Activated naive CD8-positive, alpha-beta T cell treated with anti-CD3 and anti-CD28 coated beads, Interleukin-2, amount 50 U/mL, for 24 hours (primary cell): ENCODE data around the gene IQSEC3.

ENCODE experiments used
- ATAC-seq: fragments of 150-1000 bp; cut with Tn5 transposase; one replicate; pipeline ENCODE4 v1.10.0; 2021
- DNase-seq: peaks from one replicate; pipeline ENCODE4 v3.0.0; 2021
- H3K27ac Mint-ChIP-seq: one replicate; pipeline ENCODE4 v1.8.0; 2021; ENCODE audit warnings: mild to moderate bottlenecking, mixed read lengths
- H3K27me3 Mint-ChIP-seq: one replicate; pipeline ENCODE4 v1.8.0; 2021; ENCODE audit warnings: mixed read lengths
- H3K36me3 Mint-ChIP-seq: one replicate; pipeline ENCODE4 v1.8.0; 2021; ENCODE audit warnings: low read depth, mixed read lengths
- H3K4me1 Mint-ChIP-seq: one replicate; pipeline ENCODE4 v1.8.0; 2021; ENCODE audit warnings: mixed read lengths
- H3K4me3 Mint-ChIP-seq: one replicate; pipeline ENCODE4 v1.8.0; 2021; ENCODE audit warnings: mild to moderate bottlenecking, moderate library complexity, mixed read lengths
- H3K9me3 Mint-ChIP-seq: one replicate; pipeline ENCODE4 v1.8.0; 2021; ENCODE audit warnings: mixed read lengths

The IQSEC3 gene

DNA sequence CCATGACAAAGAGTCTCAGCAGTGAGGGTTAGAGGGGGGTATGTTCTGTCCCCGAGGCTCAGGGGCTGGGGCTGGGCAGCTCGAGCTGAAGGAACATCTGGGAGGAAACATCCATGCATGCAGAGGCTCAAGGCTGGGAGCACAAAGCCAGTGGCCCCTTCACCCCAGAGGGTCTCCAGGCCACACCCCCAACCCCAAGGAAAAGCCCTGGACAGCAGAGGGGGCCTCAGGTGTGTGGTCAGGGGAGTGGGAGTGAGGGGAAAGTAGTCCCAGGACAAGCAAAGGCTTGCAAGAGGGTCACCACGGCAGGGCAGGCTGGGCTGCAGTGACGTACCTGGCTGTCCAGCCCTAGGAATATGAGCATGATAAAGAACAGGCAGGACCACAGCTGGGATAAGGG lies 129.9 kb downstream of the IQSEC3 start:
- Mint-ChIP-seq H3K4me3 (no peak overlapping the region), H3K4me1 (no peaks in the 10 kb centered on the region), H3K36me3 (no peaks in the 10 kb centered on the region), H3K9me3 (no peaks in the 10 kb centered on the region), H3K27ac (no peak overlapping the region), H3K27me3 (peaks cover 17% of the 10 kb centered on the region)
- ATAC-seq (no peak), DNase-seq (no peak)

DNA sequence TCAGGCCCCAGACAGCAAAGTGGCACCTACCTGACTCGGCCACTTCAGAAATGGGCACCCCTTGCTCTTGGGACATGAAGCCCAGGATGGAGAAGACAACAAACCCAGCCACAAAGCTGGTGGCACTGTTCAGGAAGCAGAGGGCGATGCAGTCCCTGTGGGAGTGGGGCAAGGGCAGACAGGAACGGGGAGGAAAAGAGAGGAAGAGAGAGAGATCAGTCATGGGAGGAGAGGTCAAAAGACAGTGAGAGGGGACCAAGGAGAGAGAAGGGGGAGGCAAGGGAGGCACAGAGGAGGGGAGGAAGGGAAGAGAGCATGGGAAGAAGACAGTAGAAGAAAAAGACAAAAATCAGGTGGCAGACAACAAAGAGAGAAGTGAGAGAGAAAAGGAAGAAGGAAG lies 130.8 kb downstream of the IQSEC3 start:
- no peak for ATAC-seq
- Mint-ChIP-seq H3K4me1 (no peaks in the 10 kb centered on the region), H3K36me3 (no peaks in the 10 kb centered on the region), H3K27ac (no peak overlapping the region), H3K4me3 (no peak overlapping the region), H3K27me3 (peaks cover 24% of the 10 kb centered on the region), H3K9me3 (no peaks in the 10 kb centered on the region)
- no peak for DNase-seq

DNA sequence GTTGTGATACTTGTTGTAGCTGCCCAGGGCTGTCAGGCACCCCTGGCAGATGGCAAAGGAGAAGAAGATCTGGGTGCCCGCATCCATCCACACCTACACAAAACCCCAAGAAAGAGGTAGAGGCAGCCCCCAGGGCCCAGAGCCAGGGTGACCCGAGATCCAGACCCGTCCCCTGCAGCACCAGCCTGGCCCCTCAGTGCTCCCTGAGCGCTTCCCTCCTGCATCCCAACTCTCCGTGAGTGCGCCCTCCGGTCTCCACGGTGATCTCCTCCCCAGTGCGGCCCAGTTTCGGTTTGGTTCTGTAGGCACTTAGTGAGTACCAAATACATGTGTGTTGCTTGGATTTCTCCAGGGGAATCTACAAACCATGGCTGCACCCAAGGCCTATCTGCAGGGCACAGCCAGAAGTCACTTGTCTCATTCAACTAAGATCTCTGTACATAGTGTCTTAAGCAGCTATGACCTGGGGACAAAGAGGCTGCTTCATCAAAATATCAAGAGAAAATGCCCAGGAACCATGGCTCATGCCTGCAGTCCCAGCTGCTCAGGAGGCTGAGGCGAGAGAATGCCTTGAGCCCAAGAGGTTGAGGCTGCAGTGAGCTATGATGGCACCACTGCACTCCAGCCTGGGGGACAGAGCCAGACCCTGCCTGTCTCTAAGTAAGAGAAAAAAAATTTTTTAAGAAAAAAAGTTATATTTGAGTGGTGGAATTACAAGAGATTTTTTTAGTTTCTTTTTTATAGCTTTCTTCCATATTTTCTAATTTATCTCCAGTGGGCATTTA lies 131.5 kb downstream of the IQSEC3 start:
- Mint-ChIP-seq H3K27me3 (peaks cover 27% of the 10 kb centered on the region), H3K36me3 (no peaks in the 10 kb centered on the region), H3K9me3 (no peaks in the 10 kb centered on the region), H3K27ac (no peak overlapping the region), H3K4me1 (no peaks in the 10 kb centered on the region), H3K4me3 (no peak overlapping the region)
- DNase-seq: no peak
- no peak for ATAC-seq

DNA sequence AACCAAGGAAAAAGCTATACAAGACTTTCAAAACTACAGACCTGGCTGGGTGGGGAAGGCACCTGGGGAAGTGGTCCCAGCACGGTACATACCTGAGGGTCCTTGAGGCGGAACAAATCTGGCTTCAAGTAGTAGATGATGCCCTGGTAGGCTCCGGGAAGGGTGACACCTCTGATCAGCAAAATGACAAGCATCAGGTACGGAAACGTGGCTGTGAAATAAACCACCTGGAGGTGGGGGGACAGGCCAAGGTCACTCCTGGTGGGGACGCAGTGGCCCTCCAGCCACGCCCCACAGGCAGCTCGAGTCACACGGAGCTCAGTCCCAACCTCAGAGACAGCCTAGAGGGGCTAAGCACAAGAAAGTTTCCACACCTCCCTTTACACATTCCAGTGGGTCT lies 132.1 kb downstream of the IQSEC3 start:
- peaks cover 28% of the 10 kb centered on the region for H3K27me3 Mint-ChIP-seq
- ATAC-seq (no peak), DNase-seq (no peak)
- no peaks in the 10 kb centered on the region for H3K9me3 Mint-ChIP-seq
- H3K27ac Mint-ChIP-seq: no peak overlapping the region
- H3K36me3 Mint-ChIP-seq: no peaks in the 10 kb centered on the region
- no peak overlapping the region for H3K4me3 Mint-ChIP-seq
- H3K4me1 Mint-ChIP-seq: no peaks in the 10 kb centered on the region

DNA sequence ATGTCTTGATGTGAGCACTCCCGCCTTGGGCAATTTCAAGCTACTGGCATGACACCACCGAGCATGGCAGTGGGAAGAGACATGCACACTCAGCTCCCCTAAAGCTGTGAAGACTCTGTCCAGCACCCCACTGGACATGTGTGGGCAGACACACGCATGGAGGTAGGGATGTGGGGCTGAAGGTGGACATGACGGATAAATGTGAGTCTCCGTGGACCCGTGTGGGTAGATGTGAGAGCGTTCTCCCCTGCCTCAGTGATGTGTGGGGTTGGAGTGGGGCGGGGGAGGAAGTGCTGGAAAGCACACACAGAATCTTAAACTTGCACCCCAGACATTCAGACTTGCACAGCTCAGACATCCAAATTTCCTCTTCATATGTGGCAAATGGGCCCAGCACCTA lies 134.8 kb downstream of the IQSEC3 start:
- peaks cover 40% of the 10 kb centered on the region for H3K27me3 Mint-ChIP-seq
- no peak overlapping the region for H3K27ac Mint-ChIP-seq
- H3K4me1 Mint-ChIP-seq: no peaks in the 10 kb centered on the region

DNA sequence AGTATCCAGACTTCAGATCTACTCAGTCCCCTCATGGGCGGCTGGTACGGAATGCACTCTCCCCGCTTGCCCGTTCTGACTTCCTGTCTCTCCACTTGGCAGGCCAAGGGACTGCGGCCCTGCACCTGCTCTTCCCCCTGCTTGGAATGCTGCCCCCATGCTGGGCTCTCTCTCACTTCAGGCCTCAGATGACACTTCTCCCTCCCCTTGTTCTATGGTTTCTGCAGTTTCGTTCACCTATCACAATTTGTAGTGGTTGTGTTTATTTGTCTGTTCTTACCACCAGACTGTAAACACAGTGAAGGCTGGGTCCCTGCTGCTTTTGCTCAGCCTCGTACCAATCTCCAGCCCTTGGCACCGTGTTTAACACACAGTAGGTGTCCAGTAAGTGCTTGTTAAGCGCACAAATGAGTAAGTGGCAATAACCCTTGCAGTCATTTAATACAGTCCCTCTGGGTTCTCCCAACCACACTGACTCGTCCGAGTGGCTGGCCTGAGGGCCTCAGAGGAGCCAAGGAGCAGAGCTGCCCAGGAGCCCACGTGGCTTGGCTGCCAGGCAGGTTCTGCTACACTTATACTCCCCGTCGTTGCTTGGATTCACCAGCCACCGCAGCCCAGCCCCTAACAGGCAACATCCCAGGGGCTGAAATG lies 135.6 kb downstream of the IQSEC3 start:
- no peak overlapping the region for H3K4me3 Mint-ChIP-seq

More for the DNA sequence above, 134.8 kb downstream of the IQSEC3 start:
- Mint-ChIP-seq H3K4me3 (no peak overlapping the region), H3K36me3 (no peaks in the 10 kb centered on the region), H3K9me3 (no peaks in the 10 kb centered on the region)
- no peak for ATAC-seq
- no peak for DNase-seq

DNA sequence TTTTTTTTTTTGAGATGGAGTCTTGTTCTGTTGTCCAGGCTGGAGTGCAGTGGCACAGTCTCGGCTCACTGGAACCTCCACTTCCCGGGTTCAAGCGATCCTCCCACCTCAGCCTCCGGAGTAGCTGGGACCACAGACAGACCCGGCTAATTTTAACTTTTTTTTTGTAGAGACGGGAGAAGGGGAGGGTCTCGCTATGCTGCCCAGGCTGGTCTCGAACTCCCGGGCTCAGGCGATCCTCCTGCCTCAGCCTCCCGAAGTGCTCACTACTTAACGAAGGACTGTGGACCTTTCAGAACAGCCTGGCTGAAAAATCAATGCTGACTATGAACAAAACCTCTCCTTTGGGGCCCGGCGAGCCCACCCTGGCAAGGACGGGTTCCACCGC lies 136.5 kb downstream of the IQSEC3 start:
- ATAC-seq: no peak
- no peaks in the 10 kb centered on the region for H3K4me1 Mint-ChIP-seq
- peaks cover 39% of the 10 kb centered on the region for H3K27me3 Mint-ChIP-seq
- no peaks in the 10 kb centered on the region for H3K9me3 Mint-ChIP-seq
- no peaks in the 10 kb centered on the region for H3K36me3 Mint-ChIP-seq
- H3K4me3 Mint-ChIP-seq: no peak overlapping the region
- DNase-seq: no peak
- H3K27ac Mint-ChIP-seq: no peak overlapping the region

More for the DNA sequence above, 135.6 kb downstream of the IQSEC3 start:
- DNase-seq (no peak), ATAC-seq (no peak)
- Mint-ChIP-seq H3K36me3 (no peaks in the 10 kb centered on the region), H3K9me3 (no peaks in the 10 kb centered on the region), H3K27me3 (peaks cover 42% of the 10 kb centered on the region), H3K27ac (no peak overlapping the region), H3K4me1 (no peaks in the 10 kb centered on the region)

DNA sequence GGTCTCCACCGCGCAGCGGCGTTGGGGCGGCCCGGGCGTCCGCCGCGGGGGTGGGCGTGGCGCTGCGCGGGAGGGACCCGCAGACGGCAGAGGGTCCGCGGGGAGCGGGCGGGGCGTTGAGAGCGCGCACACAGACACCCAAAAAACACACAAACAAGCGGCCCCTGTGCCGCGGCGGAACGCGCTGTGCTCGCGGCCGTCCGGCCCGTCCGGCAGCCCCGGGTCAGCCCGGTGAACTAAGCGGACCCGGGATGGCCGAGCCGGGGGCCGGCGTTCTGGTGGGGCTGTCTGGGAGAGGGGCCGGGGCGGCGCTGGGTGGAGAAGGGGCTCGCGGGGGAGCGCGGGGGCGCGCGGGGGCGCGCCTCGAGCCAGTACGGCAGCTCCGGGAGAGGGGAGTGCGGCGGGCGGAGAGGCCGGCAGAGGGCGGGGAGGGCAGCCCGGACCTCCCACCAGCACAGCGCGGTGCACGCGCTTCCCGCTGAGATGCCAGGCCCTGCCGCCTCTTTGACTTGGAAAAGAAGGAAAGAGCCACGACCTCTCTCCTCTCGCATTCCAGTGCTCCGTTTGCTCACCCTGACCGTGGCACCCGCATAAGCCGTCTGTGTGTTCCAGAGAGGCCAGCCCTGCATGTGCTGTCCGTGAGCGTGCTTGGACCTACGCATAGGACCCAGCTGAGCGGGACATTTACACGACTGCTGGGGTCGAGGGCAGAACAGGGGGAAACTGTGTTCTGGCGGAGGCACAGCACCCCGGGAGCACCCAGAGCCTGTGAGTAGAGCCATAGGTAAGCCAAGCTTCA lies 137.1 kb downstream of the IQSEC3 start:
- DNase-seq (no peak), ATAC-seq (no peak)
- Mint-ChIP-seq H3K4me1 (no peaks in the 10 kb centered on the region), H3K9me3 (no peaks in the 10 kb centered on the region), H3K36me3 (no peaks in the 10 kb centered on the region), H3K4me3 (no peak overlapping the region), H3K27me3 (peaks cover 39% of the 10 kb centered on the region), H3K27ac (no peak overlapping the region)

DNA sequence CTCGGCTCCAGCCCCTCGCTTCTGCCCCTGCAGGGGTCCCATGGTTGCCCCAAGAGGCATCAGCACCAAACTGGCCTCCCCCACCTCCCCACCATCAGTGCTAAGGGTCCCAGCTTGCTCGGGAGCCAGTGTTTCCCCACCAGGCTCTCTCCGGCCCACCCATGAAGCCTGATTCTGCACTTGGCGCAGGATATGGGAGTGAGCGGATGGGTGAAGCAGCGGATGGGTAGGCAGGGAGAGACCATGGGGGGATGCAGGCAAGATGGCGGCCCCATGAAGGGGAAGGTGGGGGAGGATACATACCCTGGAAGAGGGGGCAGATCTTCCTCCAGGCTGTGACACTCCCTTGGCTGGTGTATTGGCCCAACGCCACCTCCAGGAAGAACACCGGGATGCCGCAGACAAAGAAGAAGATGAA lies 137.7 kb downstream of the IQSEC3 start:
- no peak for ATAC-seq
- no peak for DNase-seq
- peaks cover 43% of the 10 kb centered on the region for H3K27me3 Mint-ChIP-seq
- H3K4me1 Mint-ChIP-seq: no peaks in the 10 kb centered on the region
- H3K36me3 Mint-ChIP-seq: no peaks in the 10 kb centered on the region
- H3K4me3 Mint-ChIP-seq: no peak overlapping the region
- no peak overlapping the region for H3K27ac Mint-ChIP-seq
- no peaks in the 10 kb centered on the region for H3K9me3 Mint-ChIP-seq

DNA sequence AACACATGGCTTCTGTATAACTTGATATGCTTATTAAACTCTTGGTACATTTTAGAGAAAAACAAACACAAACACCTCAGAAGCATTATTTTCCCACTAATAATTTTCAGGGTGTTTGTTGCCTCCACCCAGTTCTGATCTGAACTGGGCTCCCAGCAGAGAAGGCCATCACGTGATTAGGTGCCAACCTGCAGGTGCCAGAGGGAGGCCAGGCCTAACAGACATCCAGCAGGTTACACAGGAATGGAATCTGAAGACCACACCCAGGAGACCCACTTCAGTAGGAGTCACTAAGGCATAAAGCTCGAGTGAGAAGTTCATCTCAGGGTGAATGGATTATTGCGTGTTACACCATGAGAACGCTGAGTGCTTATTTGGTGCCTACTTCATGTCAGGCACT lies 138.5 kb downstream of the IQSEC3 start:
- Mint-ChIP-seq H3K4me1 (no peaks in the 10 kb centered on the region), H3K36me3 (no peaks in the 10 kb centered on the region), H3K27ac (no peak overlapping the region), H3K4me3 (no peak overlapping the region), H3K9me3 (no peaks in the 10 kb centered on the region), H3K27me3 (peaks cover 44% of the 10 kb centered on the region)
- DNase-seq: no peak
- no peak for ATAC-seq

DNA sequence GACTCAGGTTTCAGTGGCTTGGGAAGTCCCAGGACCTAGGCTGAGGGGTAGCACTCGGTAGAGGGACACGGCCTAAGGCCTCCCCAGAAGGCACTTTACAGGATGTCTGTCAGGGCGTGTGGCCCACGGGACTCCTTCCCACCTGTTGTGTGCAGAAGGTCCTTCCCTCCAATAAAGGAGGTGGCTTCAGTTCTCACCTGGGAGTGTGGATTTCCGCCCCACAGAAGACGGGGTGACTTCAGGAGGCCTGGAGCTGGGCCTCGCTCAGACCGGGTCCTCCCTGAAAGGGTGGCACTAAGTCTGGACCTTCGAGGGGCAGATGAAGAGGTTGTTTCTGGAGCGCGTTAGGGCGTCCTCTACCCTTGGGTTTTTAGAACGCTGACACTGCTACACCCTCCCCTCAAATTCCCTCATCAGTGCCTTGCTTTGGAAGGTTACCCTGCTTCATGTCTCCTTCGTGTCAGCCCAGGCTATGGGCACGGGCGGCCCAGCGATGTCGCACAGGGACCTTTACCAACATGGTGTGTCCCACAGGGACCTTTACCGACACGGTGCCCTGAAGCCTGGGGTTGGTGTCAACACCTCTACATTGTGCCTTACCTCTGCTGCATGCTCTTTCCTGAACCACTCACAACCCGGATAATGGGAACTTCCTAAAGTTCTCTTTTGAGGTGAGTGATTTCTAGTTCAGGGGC lies 140.3 kb downstream of the IQSEC3 start:
- no peak for ATAC-seq

DNA sequence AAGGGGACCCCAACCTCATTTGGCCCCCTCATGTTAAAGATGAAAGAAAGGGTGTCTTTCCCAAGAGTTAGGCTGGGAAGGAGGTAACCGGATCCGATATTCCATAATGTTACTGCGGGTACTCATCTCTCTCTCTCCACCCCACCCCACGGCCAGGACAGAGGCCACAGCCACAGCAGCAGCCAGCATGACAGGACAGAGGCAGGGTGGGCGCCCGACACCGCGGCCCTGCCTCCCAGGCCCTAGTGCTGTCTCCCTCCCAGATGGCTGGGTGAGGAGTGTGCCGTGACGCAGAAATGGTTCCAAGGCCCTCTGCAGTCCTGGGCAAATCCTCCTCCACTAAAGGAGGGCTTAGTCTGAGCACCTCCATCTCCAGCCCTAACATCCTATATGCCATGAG lies 141.2 kb downstream of the IQSEC3 start:
- Mint-ChIP-seq H3K27me3 (peaks cover 48% of the 10 kb centered on the region), H3K4me3 (no peak overlapping the region), H3K4me1 (no peaks in the 10 kb centered on the region), H3K27ac (no peak overlapping the region), H3K36me3 (no peaks in the 10 kb centered on the region), H3K9me3 (no peaks in the 10 kb centered on the region)
- ATAC-seq: no peak
- no peak for DNase-seq

More for the DNA sequence above, 140.3 kb downstream of the IQSEC3 start:
- Mint-ChIP-seq H3K9me3 (no peaks in the 10 kb centered on the region), H3K27ac (no peak overlapping the region), H3K4me3 (no peak overlapping the region), H3K36me3 (no peaks in the 10 kb centered on the region), H3K4me1 (no peaks in the 10 kb centered on the region), H3K27me3 (peaks cover 48% of the 10 kb centered on the region)
- no peak for DNase-seq

DNA sequence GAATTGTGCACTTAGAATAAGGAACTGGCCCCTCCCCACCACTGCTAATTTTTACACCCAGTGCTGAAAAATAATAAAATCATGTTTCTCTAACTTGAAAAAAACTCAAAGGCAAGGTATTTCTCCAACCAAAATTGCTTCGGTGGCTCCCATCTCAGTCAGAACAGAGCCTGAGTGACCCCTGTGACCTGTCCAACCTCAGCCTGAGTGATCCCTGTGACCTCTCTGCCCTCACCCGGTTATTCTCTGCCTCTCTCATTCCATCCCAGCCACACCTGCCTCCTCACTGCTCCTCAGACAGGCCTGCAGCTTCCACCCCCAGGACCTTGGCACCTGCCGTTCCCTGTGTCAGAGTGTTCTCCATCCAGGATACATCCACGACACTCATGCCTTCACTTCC lies 142.2 kb downstream of the IQSEC3 start:
- H3K4me1 Mint-ChIP-seq: peaks cover 3% of the 10 kb centered on the region
- no peaks in the 10 kb centered on the region for H3K36me3 Mint-ChIP-seq
- no peaks in the 10 kb centered on the region for H3K9me3 Mint-ChIP-seq
- ATAC-seq (no peak), DNase-seq (no peak)
- H3K4me3 Mint-ChIP-seq: no peak overlapping the region
- peaks cover 54% of the 10 kb centered on the region for H3K27me3 Mint-ChIP-seq
- H3K27ac Mint-ChIP-seq: no peak overlapping the region

DNA sequence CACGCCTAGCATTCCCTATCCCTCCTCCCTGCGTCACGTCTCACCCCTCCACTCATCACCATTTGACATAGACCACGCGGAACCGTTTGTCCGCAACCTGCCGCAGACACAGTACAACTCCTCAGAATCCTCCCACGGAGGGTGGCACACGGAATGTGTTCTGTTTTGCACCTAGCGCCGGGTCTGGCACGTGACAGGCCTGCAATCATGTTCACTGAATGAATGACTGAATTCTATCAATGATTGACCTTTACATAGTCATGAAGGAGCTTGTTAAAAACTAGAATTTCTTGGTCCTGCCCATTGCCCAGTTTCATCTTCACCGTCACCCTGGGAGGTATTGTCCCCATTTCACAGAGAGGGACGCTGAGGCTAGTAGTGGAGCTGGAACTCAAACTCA lies 142.7 kb downstream of the IQSEC3 start:
- no peaks in the 10 kb centered on the region for H3K9me3 Mint-ChIP-seq
- peaks cover 3% of the 10 kb centered on the region for H3K4me1 Mint-ChIP-seq
- DNase-seq (no peak), ATAC-seq (no peak)
- no peak overlapping the region for H3K4me3 Mint-ChIP-seq
- peaks cover 53% of the 10 kb centered on the region for H3K27me3 Mint-ChIP-seq
- H3K27ac Mint-ChIP-seq: no peak overlapping the region
- H3K36me3 Mint-ChIP-seq: no peaks in the 10 kb centered on the region
